Measurements from ENCODE around the gene KCNJ9. TPM values are rescaled to one million over a fixed set of nuclear protein-coding genes. Genes with fewer than 3 reads are reported as not detected.

KCNJ9 gene
- total and polyA plus RNA-seq, 2 donors (not counting 3 experiments of a cell fraction or from before 2014, with no cell fraction given): not detected

DNA sequence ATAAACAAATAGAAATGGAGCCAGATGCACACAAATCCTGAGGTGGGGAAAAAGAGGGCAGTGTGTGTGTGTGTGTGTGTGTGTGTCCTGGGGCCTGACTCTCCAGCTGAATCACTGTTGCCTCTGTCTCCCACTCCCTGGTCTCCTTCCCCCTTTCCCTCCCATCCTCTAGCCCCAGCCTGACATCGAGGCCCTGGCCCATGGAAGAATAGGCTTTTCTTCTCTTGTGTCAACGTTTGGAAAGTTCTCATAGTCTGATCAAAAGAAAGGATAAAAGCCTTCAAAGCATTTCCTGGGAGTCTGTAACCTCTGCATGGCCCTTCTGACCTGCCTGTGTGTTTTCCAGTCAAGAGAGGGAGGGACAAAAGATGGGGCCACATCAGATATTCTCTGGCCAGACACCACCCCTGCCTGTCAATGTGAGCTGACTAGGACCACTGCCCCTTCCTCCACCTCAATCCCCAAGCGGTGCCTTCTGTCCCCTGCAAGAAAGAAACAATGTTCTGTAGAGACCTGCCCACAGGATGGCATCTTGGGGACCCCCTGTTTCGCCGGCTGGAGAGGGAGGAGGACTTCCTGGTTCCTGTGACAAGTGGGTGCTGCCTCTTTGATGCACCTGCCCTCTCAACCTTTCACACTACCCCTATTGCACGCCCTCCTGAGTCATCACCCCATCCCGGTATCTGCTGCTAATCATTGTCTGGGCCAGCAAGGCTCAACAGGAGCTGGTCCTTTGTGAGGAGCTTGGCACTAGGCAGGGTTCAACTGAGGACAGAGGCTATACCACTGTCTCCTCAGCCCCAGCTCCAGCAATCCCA, 27.6 kb upstream of the KCNJ9 start:
- dilution Hi-C loops (cut with MboI; ENCODE audit: extremely low pct_ligation_motif_present, low sequenced_read_pairs) (no loop called here), intact Hi-C loops (cut with micrococcal nuclease) (no loop called here)
- H3K27ac ChIP-seq (ENCODE audit: insufficient read depth, low read depth, low read length): no peak overlapping the region
- H3K4me2 ChIP-seq (ENCODE audit: insufficient read depth, low read length): no peak overlapping the region
- no peaks in the 10 kb centered on the region for H3K36me3 ChIP-seq (ENCODE audit: control insufficient read depth in 2 of 2, extremely low read depth in 1 of 2, insufficient read depth in 2 of 2, low read length in 2 of 2)
- no peaks in the 10 kb centered on the region for H3K9me1 ChIP-seq (replicated peaks; ENCODE audit: control insufficient read depth, extremely low read depth, insufficient read depth, low read length)
- no peak overlapping the region for H3K9ac ChIP-seq (replicated peaks; ENCODE audit: extremely low read depth, insufficient read depth, low read length)
- TF ChIP-seq EZH2 (IDR thresholded peaks at IDR 0.05; ENCODE audit: borderline replicate concordance, low read depth, low read length, severe bottlenecking): no peak
- TF ChIP-seq GATA2 (IDR thresholded peaks at IDR 0.05; ENCODE audit: insufficient read depth, insufficient read length, low read depth, low read length): no peak
- no peak for TF ChIP-seq POLR2A (IDR thresholded peaks at IDR 0.05; ENCODE audit: low read depth, low read length)
- TF ChIP-seq JUN (IDR thresholded peaks at IDR 0.05; ENCODE audit: borderline replicate concordance, insufficient read depth, insufficient read length, low read depth): no peak
- no peak for TF ChIP-seq POLR2AphosphoS5 (IDR thresholded peaks at IDR 0.05; ENCODE audit: insufficient read depth, low read depth, low read length)
- TF ChIP-seq, protein P1, sequence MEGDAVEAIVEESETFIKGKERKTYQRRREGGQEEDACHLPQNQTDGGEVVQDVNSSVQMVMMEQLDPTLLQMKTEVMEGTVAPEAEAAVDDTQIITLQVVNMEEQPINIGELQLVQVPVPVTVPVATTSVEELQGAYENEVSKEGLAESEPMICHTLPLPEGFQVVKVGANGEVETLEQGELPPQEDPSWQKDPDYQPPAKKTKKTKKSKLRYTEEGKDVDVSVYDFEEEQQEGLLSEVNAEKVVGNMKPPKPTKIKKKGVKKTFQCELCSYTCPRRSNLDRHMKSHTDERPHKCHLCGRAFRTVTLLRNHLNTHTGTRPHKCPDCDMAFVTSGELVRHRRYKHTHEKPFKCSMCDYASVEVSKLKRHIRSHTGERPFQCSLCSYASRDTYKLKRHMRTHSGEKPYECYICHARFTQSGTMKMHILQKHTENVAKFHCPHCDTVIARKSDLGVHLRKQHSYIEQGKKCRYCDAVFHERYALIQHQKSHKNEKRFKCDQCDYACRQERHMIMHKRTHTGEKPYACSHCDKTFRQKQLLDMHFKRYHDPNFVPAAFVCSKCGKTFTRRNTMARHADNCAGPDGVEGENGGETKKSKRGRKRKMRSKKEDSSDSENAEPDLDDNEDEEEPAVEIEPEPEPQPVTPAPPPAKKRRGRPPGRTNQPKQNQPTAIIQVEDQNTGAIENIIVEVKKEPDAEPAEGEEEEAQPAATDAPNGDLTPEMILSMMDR (IDR thresholded peaks at IDR 0.05; ENCODE audit: extremely low read depth in 1 of 2, insufficient read depth in 1 of 2, low read depth in 1 of 2, low read length in 2 of 2): no peak
- TF ChIP-seq MYC (IDR thresholded peaks at IDR 0.05; ENCODE audit: low read depth, low read length): no peak
- no peak for TF ChIP-seq FOS (IDR thresholded peaks at IDR 0.05; ENCODE audit: borderline replicate concordance, insufficient read depth, low read length)
- TF ChIP-seq, protein P2, sequence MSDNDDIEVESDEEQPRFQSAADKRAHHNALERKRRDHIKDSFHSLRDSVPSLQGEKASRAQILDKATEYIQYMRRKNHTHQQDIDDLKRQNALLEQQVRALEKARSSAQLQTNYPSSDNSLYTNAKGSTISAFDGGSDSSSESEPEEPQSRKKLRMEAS (IDR thresholded peaks at IDR 0.05; ENCODE audit: insufficient read depth, insufficient read length): no peak
- H3K4me1 ChIP-seq (ENCODE audit: control insufficient read depth, extremely low read depth, insufficient read depth, low read length): no peaks in the 10 kb centered on the region
- DNase-seq (ENCODE audit: low read depth, low spot score) (no peak), FAIRE-seq (no peak)
- no TSS peak for BruUV-seq (replicated peaks)
- no peak overlapping the region for H2AFZ ChIP-seq (ENCODE audit: low read depth, low read length)
- no peaks in the 10 kb centered on the region for H3K9me3 ChIP-seq (replicated peaks; ENCODE audit: control insufficient read depth, insufficient read depth, low read length)
- ChIA-PET CTCF (interaction anchor here (1.2 kb wide), 1 partner anchor 9 kb away, joined by 4 read pairs; no protein-coding TSS in a partner anchor), POLR2A (no interaction called here)
- no peaks in the 10 kb centered on the region for H4K20me1 ChIP-seq (replicated peaks; ENCODE audit: control insufficient read depth, extremely low read depth, insufficient read depth, low read length)
- H3K79me2 ChIP-seq (ENCODE audit: control insufficient read depth, insufficient read depth, low read length): no peaks in the 10 kb centered on the region
- H3K27me3 ChIP-seq (ENCODE audit: control insufficient read depth in 2 of 2, insufficient read depth in 2 of 2, low read length in 2 of 2): peaks cover 11 to 27% of the 10 kb centered on the region in 2 experiments
- no peak overlapping the region for H3K4me3 ChIP-seq (replicated peaks in 1 of 3; ENCODE audit: insufficient read depth in 1 of 3, low read depth in 1 of 3, low read length in 3 of 3)
